GM12878 (cell line): ENCODE data around the gene AIDA. TPM values are rescaled to one million over a fixed set of nuclear protein-coding genes. Genes with fewer than 3 reads are reported as not detected.
A peak's percentile ranks its signal among the peaks of the same experiment; 100 is the strongest.

Experiments
- ATAC-seq: fragments of 200-7000 bp; cut with Tn5 transposase; 3 replicates; pipeline ENCODE4 v1.9.1; 2020; ENCODE audit warnings: mild to moderate bottlenecking, moderate library complexity
- BruUV-seq: library from RNA; stranded (reverse); fragments of 400-500 nt; replicated peaks from 2 replicates; lab custom pipeline; 2021; lab: Mats Ljungman, UMichigan
- CTCF ChIA-PET: fragments of 300-600 bp; sonication (Branson Sonifier 250); formaldehyde crosslinking; extraction: SDS; loops from one replicate; lab custom pipeline; 2021; ENCODE audit warnings: inconsistent platforms; lab: Yijun Ruan, JAX
- POLR2A ChIA-PET: fragments of 350-600 bp; formaldehyde crosslinking; extraction: SDS; loops from one replicate; lab custom pipeline; 2021; ENCODE audit warnings: inconsistent platforms; lab: Charles Lee
- RAD21 ChIA-PET: fragments of 300-600 bp; sonication (Branson Sonifier 250); formaldehyde crosslinking; loops from one replicate; lab custom pipeline; 2023; ENCODE audit warnings: antibody characterized with exemption; ENCODE audit not compliant: unreplicated experiment; lab: Charles Lee
- SMC1A ChIA-PET: fragments of 300-600 bp; sonication (Branson Sonifier 250); formaldehyde crosslinking; loops from one replicate; lab custom pipeline; 2023; ENCODE audit not compliant: unreplicated experiment, uncharacterized antibody; lab: Charles Lee
- DNase-seq: peaks from one replicate; pipeline ENCODE4 v3.0.0-alpha.2; 2011; ENCODE audit warnings: low read depth, low spot score
- FAIRE-seq: peaks from 3 replicates; lab custom pipeline; 2011; peaks lifted over from hg19 to GRCh38; lab: Jason Lieb, UNC
- H2AFZ ChIP-seq: 2 replicates; pipeline ENCODE4 v1.6.0; 2011; ENCODE audit warnings: low read depth, low read length, control low read depth; ENCODE audit not compliant: control insufficient read depth
- H3K27ac ChIP-seq: 2 replicates; pipeline ENCODE4 v1.5.1; 2011; ENCODE audit warnings: control low read depth; ENCODE audit not compliant: control insufficient read depth, insufficient read depth
- H3K27me3 ChIP-seq, 2 experiments: replicated peaks in 1 of 2; 2 replicates each; pipeline versions ENCODE4 v1.6.0 to v1.6.1; 2011; ENCODE audit warnings: low read length in 1 of 2; ENCODE audit not compliant: control insufficient read depth in 2 of 2, insufficient read depth in 2 of 2
- H3K36me3 ChIP-seq, 2 experiments: 2 replicates each; pipeline ENCODE4 v1.5.1; 2011; ENCODE audit warnings: low read length in 1 of 2; ENCODE audit not compliant: control insufficient read depth in 2 of 2, insufficient read depth in 2 of 2
- H3K4me1 ChIP-seq: 2 replicates; pipeline ENCODE4 v1.6.1; 2011; ENCODE audit warnings: mild to moderate bottlenecking, low read length, moderate library complexity, mixed read lengths; ENCODE audit not compliant: control insufficient read depth, insufficient read depth
- H3K4me2 ChIP-seq: 2 replicates; pipeline ENCODE4 v1.6.0; 2011; ENCODE audit warnings: control low read depth; ENCODE audit not compliant: control insufficient read depth, insufficient read depth
- H3K4me3 ChIP-seq: fragments of 200-600 bp; sonication (generic); 2 replicates; pipeline ENCODE4 v1.5.1; 2016
- H3K79me2 ChIP-seq: 2 replicates; pipeline ENCODE4 v1.6.0; 2011; ENCODE audit warnings: low read length; ENCODE audit not compliant: control insufficient read depth, insufficient read depth
- H3K9ac ChIP-seq: 2 replicates; pipeline ENCODE4 v1.8.0; 2011; ENCODE audit warnings: low read length, control low read depth, mixed read lengths; ENCODE audit not compliant: control insufficient read depth, insufficient read depth
- H3K9me3 ChIP-seq: replicated peaks from 3 replicates; pipeline ENCODE4 v1.5.1; 2011; ENCODE audit warnings: mild to moderate bottlenecking, low read length; ENCODE audit not compliant: control insufficient read depth, insufficient read depth
- H4K20me1 ChIP-seq: 2 replicates; pipeline ENCODE4 v1.6.0; 2011; ENCODE audit not compliant: control insufficient read depth, insufficient read depth
- BACH1 ChIP-seq: fragments of 450-650 bp; IDR thresholded peaks from 2 replicates; pipeline ENCODE4 v1.6.1; 2017; ENCODE audit warnings: mild to moderate bottlenecking, borderline replicate concordance
- CTCF ChIP-seq, 3 experiments: IDR thresholded peaks in 2 of 3; conservative IDR thresholded peaks in 1 of 3; 2 replicates each; pipeline ENCODE4 v1.5.1; 2011; ENCODE audit warnings: low read depth in 3 of 3, low read length in 3 of 3, mild to moderate bottlenecking in 3 of 3, control low read depth in 2 of 3, moderate library complexity in 2 of 3, inconsistent platforms in 1 of 3, mixed read lengths in 1 of 3; ENCODE audit not compliant: control insufficient read depth in 2 of 3, insufficient read depth in 1 of 3; ENCODE audit errors: extremely low read depth in 1 of 3
- FOXK2 ChIP-seq: fragments of 450-650 bp; IDR thresholded peaks from 2 replicates; pipeline ENCODE4 v1.6.1; 2017; ENCODE audit warnings: mild to moderate bottlenecking, moderate library complexity
- IKZF2 ChIP-seq, 2 experiments: fragments of 450-650 bp; IDR thresholded peaks; 2 replicates each; pipeline ENCODE4 v1.6.1; 2017; ENCODE audit warnings: mild to moderate bottlenecking in 2 of 2, moderate library complexity in 2 of 2
- MEF2B ChIP-seq: fragments of 450-650 bp; IDR thresholded peaks from 2 replicates; pipeline ENCODE4 v1.6.1; 2018; ENCODE audit warnings: mild to moderate bottlenecking, moderate library complexity; ENCODE audit not compliant: partially characterized antibody, poor library complexity, severe bottlenecking
- RUNX3 ChIP-seq: IDR thresholded peaks from 2 replicates; pipeline ENCODE4 v1.6.1; 2012; ENCODE audit warnings: low read length, inconsistent platforms
- TARDBP ChIP-seq: IDR thresholded peaks from 2 replicates; pipeline ENCODE4 v1.6.1; 2016; ENCODE audit warnings: borderline replicate concordance
- WGBS: methylation state at CpG from one replicate; pipeline ENCODE4 v1.1.6; 2016; ENCODE audit warnings: low lambda C conversion rate; ENCODE audit not compliant: insufficient replicate concordance, insufficient coverage; ENCODE audit errors: missing lambda C conversion rate; 5-methylcytosine and 5-hydroxymethylcytosine counted together
- in situ Hi-C: fragments of 300-500 bp; cut with MboI; formaldehyde crosslinking; loops from 9 replicates; pipeline ENCODE4 v1.14.3; 2018; ENCODE audit warnings: mixed read lengths
- intact Hi-C: fragments of 100-400 bp; cut with micrococcal nuclease; formaldehyde crosslinking; loops from one replicate; pipeline ENCODE4 v1.14.2; 2022; ENCODE audit not compliant: unreplicated experiment
- polyA plus RNA-seq, 11 experiments: library from polyadenylated mRNA; depleted of rRNA in 4 of 11; unstranded in 6 of 11; stranded (reverse) in 5 of 11; fragments of >200 nt; fragmentation: Nextera tagmentation in 4 of 11; fragmentation: Illumina TruSeq in 1 of 11; extraction: Ambion mirVana in 4 of 11; extraction: Trizol in 1 of 11; gene quantifications; 1 replicate in 1 of 11; 2 replicates in 10 of 11; pipeline versions ENCODE4 v1.2.1 to v1.2.3, GENCODE V29; 2011 to 2016; ENCODE audit warnings: inconsistent platforms in 2 of 11, missing spikeins in 2 of 11, low read depth in 1 of 11
- total RNA-seq, 4 experiments: library from RNA; depleted of rRNA in 3 of 4; stranded (reverse); fragments of >200 nt in 3 of 4; fragmentation: Illumina TruSeq in 1 of 4; extraction: Trizol in 1 of 4; gene quantifications; 2 replicates each; pipeline versions ENCODE4 v1.2.1 to v1.2.3, GENCODE V29; 2013 to 2021
- TF ChIP-seq, protein P1 (sequence below): IDR thresholded peaks from 2 replicates; pipeline ENCODE4 v1.6.1; 2012; ENCODE audit warnings: low read depth, low read length, improper control_type of control experiment
- TF ChIP-seq, protein P2 (sequence below): fragments of 450-650 bp; IDR thresholded peaks from 2 replicates; pipeline ENCODE4 v1.6.1; 2018; ENCODE audit warnings: borderline replicate concordance, mild to moderate bottlenecking; ENCODE audit not compliant: partially characterized antibody
- TF ChIP-seq, protein P3 (sequence below): fragments of 450-650 bp; IDR thresholded peaks from 2 replicates; pipeline ENCODE4 v1.6.1; 2016; ENCODE audit warnings: mild to moderate bottlenecking

The AIDA gene
- total and polyA plus RNA-seq, 10 of the 15 experiments (the other 5 are each of a cell fraction or from before 2014, with no cell fraction given), result 8.9 to 43.1 (median 19.2) TPM

GRCh38 chr1:222713091-222713961, 1.0 kb upstream of the AIDA start:
- H3K9ac ChIP-seq, result peak overlapping the region; percentile 96
- H3K27me3 ChIP-seq, result no peaks in the 10 kb centered on the region
- RAD21 ChIA-PET, result interaction anchor here (1.1 to 1.8 kb wide), 7 partner anchors 10 to 248 kb away, joined by 3 to 12 read pairs (median 5); partner anchors contain the start of gene FAM177B
- peaks cover 0 to 4% of the 10 kb centered on the region in 2 experiments; a peak in 2 of 4 replicates for H3K36me3 ChIP-seq
- intact Hi-C loops (loop anchor here (2.0 to 10.0 kb wide), 5 partner anchors 19 to 246 kb away; partner anchors contain the start of gene TAF1A), in situ Hi-C loops (loop anchor here (5.0 to 10.0 kb wide), 2 partner anchors 51 to 249 kb away; no protein-coding TSS in a partner anchor)
- peak overlapping the region; percentile 81 for H3K4me3 ChIP-seq
- SMC1A ChIA-PET, result interaction anchor here (0.5 to 2.3 kb wide), 9 partner anchors 8 to 133 kb away, joined by 3 to 14 read pairs (median 3); no protein-coding TSS in a partner anchor
- TSS peak; percentile 75 for BruUV-seq
- no peaks in the 10 kb centered on the region for H3K4me1 ChIP-seq
- peak; percentile 88 for DNase-seq
- 1% methylated on average over 39 of the region's 39 CpGs for WGBS
- H3K27ac ChIP-seq, result peak overlapping the region; percentile 98
- peak; percentile 89 for FAIRE-seq
- H3K9me3 ChIP-seq, result no peaks in the 10 kb centered on the region
- peak; percentile 86 for ATAC-seq
- POLR2A ChIA-PET, result interaction anchor here (0.7 to 1.8 kb wide), 9 partner anchors 11 to 124 kb away, joined by 3 to 19 read pairs (median 4); partner anchors contain the start of gene TAF1A
- CTCF ChIA-PET, result interaction anchor here (1.1 to 2.4 kb wide), 8 partner anchors 15 to 377 kb away, joined by 3 to 10 read pairs (median 5); no protein-coding TSS in a partner anchor
- H3K4me2 ChIP-seq, result peak overlapping the region; percentile 86
- peak overlapping the region; percentile 99 for H2AFZ ChIP-seq
- H3K79me2 ChIP-seq, result peaks cover 27% of the 10 kb centered on the region
- no peaks in the 10 kb centered on the region for H4K20me1 ChIP-seq
- peak; percentile 85 for TF ChIP-seq MEF2B
- TF ChIP-seq, protein P1, sequence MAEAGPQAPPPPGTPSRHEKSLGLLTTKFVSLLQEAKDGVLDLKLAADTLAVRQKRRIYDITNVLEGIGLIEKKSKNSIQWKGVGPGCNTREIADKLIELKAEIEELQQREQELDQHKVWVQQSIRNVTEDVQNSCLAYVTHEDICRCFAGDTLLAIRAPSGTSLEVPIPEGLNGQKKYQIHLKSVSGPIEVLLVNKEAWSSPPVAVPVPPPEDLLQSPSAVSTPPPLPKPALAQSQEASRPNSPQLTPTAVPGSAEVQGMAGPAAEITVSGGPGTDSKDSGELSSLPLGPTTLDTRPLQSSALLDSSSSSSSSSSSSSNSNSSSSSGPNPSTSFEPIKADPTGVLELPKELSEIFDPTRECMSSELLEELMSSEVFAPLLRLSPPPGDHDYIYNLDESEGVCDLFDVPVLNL, result no peak
- TF ChIP-seq, protein P2, sequence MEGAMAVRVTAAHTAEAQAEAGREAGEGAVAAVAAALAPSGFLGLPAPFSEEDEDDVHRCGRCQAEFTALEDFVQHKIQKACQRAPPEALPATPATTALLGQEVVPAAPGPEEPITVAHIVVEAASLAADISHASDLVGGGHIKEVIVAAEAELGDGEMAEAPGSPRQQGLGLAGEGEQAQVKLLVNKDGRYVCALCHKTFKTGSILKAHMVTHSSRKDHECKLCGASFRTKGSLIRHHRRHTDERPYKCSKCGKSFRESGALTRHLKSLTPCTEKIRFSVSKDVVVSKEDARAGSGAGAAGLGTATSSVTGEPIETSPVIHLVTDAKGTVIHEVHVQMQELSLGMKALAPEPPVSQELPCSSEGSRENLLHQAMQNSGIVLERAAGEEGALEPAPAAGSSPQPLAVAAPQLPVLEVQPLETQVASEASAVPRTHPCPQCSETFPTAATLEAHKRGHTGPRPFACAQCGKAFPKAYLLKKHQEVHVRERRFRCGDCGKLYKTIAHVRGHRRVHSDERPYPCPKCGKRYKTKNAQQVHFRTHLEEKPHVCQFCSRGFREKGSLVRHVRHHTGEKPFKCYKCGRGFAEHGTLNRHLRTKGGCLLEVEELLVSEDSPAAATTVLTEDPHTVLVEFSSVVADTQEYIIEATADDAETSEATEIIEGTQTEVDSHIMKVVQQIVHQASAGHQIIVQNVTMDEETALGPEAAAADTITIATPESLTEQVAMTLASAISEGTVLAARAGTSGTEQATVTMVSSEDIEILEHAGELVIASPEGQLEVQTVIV, result peak; percentile 77
- no peak for TF ChIP-seq BACH1
- TF ChIP-seq, protein P3, sequence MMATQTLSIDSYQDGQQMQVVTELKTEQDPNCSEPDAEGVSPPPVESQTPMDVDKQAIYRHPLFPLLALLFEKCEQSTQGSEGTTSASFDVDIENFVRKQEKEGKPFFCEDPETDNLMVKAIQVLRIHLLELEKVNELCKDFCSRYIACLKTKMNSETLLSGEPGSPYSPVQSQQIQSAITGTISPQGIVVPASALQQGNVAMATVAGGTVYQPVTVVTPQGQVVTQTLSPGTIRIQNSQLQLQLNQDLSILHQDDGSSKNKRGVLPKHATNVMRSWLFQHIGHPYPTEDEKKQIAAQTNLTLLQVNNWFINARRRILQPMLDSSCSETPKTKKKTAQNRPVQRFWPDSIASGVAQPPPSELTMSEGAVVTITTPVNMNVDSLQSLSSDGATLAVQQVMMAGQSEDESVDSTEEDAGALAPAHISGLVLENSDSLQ, result no peak
- TF ChIP-seq FOXK2, result peak; percentile 92
- no peak; the same call in 1 of the 2 replicates for TF ChIP-seq RUNX3
- TF ChIP-seq IKZF2 (IDR thresholded peaks at IDR 0.05), result peak in 1 of 2 experiments; percentile 27; a peak in 2 of 4 replicates
- TF ChIP-seq CTCF (IDR thresholded peaks at IDR 0.05 in 2 of 3, conservative IDR thresholded peaks at IDR 0.05 in 1 of 3; ENCODE audit: control insufficient read depth in 2 of 3, extremely low read depth in 1 of 3, insufficient read depth in 1 of 3, low read depth in 3 of 3, low read length in 3 of 3), result no peak
- TF ChIP-seq TARDBP, result 0 out of 2 replicates have a peak, but pooled peaks have one; percentile 70
